MM.1S (cell line): ENCODE data around the gene ZBTB26.

Source experiments
- EZH2 ChIP-seq: fragments of 300-600 bp; sonication (generic); optimal IDR thresholded peaks from 2 replicates; pipeline ENCODE3; 2017; ENCODE audit warnings: low read depth, mild to moderate bottlenecking, antibody characterized with exemption, low read length, mixed read lengths
- TF ChIP-seq, protein P1 (sequence below): fragments of 300-600 bp; sonication (generic); IDR thresholded peaks from 2 replicates; pipeline ENCODE4 v1.5.1; 2016; ENCODE audit warnings: antibody characterized with exemption, low read length, mixed read lengths

DNA sequence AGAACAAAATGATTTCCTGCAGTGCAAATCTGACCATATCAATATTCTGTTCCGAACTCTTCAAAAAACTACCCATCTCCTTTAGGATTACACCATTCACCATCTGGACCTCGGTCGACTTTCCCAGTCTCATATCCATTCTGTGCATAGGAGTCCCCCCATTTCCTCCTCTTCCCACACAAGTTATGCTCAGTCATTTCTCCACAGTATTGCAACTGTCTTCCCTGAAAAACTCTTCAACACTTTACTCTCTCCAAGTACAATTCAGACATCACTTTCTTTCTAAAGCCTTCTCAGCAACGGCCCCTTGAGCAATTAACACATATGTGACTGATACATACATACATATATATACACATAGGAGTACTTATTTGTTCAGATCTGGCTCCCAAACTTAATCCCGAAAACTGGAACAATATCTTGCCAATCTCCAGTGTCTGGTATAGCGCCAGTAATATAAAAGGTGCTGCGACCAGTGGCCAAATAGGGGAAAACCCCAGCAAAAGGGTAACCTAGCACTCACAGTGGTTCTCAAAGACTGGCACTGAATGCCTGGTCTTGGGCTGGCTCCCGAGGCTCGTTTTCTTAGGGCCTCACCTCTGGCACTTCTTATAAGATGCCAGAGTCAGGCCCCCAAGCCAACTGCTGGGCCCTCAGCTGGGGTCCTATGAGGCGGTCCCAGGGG is 629 bp downstream of the ZBTB26 start:
- TF ChIP-seq, protein P1, sequence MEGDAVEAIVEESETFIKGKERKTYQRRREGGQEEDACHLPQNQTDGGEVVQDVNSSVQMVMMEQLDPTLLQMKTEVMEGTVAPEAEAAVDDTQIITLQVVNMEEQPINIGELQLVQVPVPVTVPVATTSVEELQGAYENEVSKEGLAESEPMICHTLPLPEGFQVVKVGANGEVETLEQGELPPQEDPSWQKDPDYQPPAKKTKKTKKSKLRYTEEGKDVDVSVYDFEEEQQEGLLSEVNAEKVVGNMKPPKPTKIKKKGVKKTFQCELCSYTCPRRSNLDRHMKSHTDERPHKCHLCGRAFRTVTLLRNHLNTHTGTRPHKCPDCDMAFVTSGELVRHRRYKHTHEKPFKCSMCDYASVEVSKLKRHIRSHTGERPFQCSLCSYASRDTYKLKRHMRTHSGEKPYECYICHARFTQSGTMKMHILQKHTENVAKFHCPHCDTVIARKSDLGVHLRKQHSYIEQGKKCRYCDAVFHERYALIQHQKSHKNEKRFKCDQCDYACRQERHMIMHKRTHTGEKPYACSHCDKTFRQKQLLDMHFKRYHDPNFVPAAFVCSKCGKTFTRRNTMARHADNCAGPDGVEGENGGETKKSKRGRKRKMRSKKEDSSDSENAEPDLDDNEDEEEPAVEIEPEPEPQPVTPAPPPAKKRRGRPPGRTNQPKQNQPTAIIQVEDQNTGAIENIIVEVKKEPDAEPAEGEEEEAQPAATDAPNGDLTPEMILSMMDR: no peak
- no peak for TF ChIP-seq EZH2
